ENCODE results near the gene TNS2. TPM values are rescaled to one million over a fixed set of nuclear protein-coding genes. Genes with fewer than 3 reads are reported as not detected.

Gene TNS2
- total RNA-seq, 1 experiment from 2014 or later = 4.4 TPM

- H3K27ac Mint-ChIP-seq (ENCODE audit: unreplicated experiment) = no peak overlapping the region
- no peak for TF ChIP-seq CTCF (IDR thresholded peaks at IDR 0.05; ENCODE audit: insufficient read depth in 1 of 2, low read depth in 1 of 2, low read length in 1 of 2, severe bottlenecking in 1 of 2, unreplicated experiment in 1 of 2)
- no peaks in the 10 kb centered on the region for H3K27me3 ChIP-seq (replicated peaks; ENCODE audit: control insufficient read depth, insufficient read depth, low read length)
- H3K36me3 Mint-ChIP-seq (ENCODE audit: insufficient read depth, unreplicated experiment) = no peaks in the 10 kb centered on the region
- H3K4me3 ChIP-seq (ENCODE audit: low read depth, low read length) = no peak overlapping the region
- H3K4me1 Mint-ChIP-seq (ENCODE audit: low read depth, unreplicated experiment) = peaks cover 8% of the 10 kb centered on the region
- no peak for DNase-seq
- no peaks in the 10 kb centered on the region for H3K4me1 ChIP-seq
- H3K9me3 ChIP-seq = no peaks in the 10 kb centered on the region
- ChIA-PET CTCF (interaction anchor here (0.6 to 0.7 kb wide), 2 partner anchors 27 to 46 kb away, joined by 3 read pairs; no protein-coding TSS in a partner anchor), POLR2A (interaction anchor here (0.6 kb wide), 1 partner anchor 111 kb away, joined by 3 read pairs; no protein-coding TSS in a partner anchor)
- intact Hi-C loops (cut with micrococcal nuclease; ENCODE audit: unreplicated experiment) = no loop called here
- H3K9me3 Mint-ChIP-seq (ENCODE audit: unreplicated experiment) = no peaks in the 10 kb centered on the region
- H3K36me3 ChIP-seq (ENCODE audit: control insufficient read depth, insufficient read depth, low read length) = no peaks in the 10 kb centered on the region; the same call in 1 of the 2 replicates
- BruUV-seq (replicated peaks) = no TSS peak
- H3K27me3 Mint-ChIP-seq (ENCODE audit: insufficient read depth, unreplicated experiment) = no peaks in the 10 kb centered on the region
- no peak overlapping the region for H3K4me3 Mint-ChIP-seq (ENCODE audit: unreplicated experiment)
Measured at GRCh38 chr12:53071591-53072551, 22.0 kb downstream of the TNS2 start.

- intact Hi-C loops (cut with micrococcal nuclease; ENCODE audit: unreplicated experiment) = no loop called here
- H3K4me1 ChIP-seq = peaks cover 4% of the 10 kb centered on the region; the same call in 1 of the 2 replicates
- no peak for TF ChIP-seq CTCF (IDR thresholded peaks at IDR 0.05; ENCODE audit: insufficient read depth in 1 of 2, low read depth in 1 of 2, low read length in 1 of 2, severe bottlenecking in 1 of 2, unreplicated experiment in 1 of 2)
- CTCF ChIA-PET = no interaction called here
- DNase-seq = no peak
- H3K36me3 ChIP-seq (ENCODE audit: control insufficient read depth, insufficient read depth, low read length) = no peaks in the 10 kb centered on the region; the same call in 1 of the 2 replicates
- no peaks in the 10 kb centered on the region for H3K9me3 ChIP-seq
- Mint-ChIP-seq H3K9me3 (ENCODE audit: unreplicated experiment) (no peaks in the 10 kb centered on the region), H3K4me3 (ENCODE audit: unreplicated experiment) (no peak overlapping the region), H3K27ac (ENCODE audit: unreplicated experiment) (no peak overlapping the region), H3K36me3 (ENCODE audit: insufficient read depth, unreplicated experiment) (peaks cover 6% of the 10 kb centered on the region), H3K27me3 (ENCODE audit: insufficient read depth, unreplicated experiment) (no peaks in the 10 kb centered on the region), H3K4me1 (ENCODE audit: low read depth, unreplicated experiment) (peaks cover 8% of the 10 kb centered on the region)
- no peaks in the 10 kb centered on the region for H3K27me3 ChIP-seq (replicated peaks; ENCODE audit: control insufficient read depth, insufficient read depth, low read length)
- H3K4me3 ChIP-seq (ENCODE audit: low read depth, low read length) = no peak overlapping the region
- no TSS peak for BruUV-seq (replicated peaks)
- POLR2A ChIA-PET = no interaction called here
Measured at GRCh38 chr12:53073881-53074280, 24.0 kb downstream of the TNS2 start.

GRCh38 chr12:53074283-53074998 lies 24.6 kb downstream of the TNS2 start:
- Mint-ChIP-seq H3K4me3 (ENCODE audit: unreplicated experiment) (no peak overlapping the region), H3K27me3 (ENCODE audit: insufficient read depth, unreplicated experiment) (no peaks in the 10 kb centered on the region), H3K36me3 (ENCODE audit: insufficient read depth, unreplicated experiment) (peaks cover 11% of the 10 kb centered on the region), H3K27ac (ENCODE audit: unreplicated experiment) (no peak overlapping the region), H3K9me3 (ENCODE audit: unreplicated experiment) (no peaks in the 10 kb centered on the region), H3K4me1 (ENCODE audit: low read depth, unreplicated experiment) (peaks cover 8% of the 10 kb centered on the region)
- TF ChIP-seq CTCF (IDR thresholded peaks at IDR 0.05; ENCODE audit: insufficient read depth in 1 of 2, low read depth in 1 of 2, low read length in 1 of 2, severe bottlenecking in 1 of 2, unreplicated experiment in 1 of 2) = no peak
- intact Hi-C loops (cut with micrococcal nuclease; ENCODE audit: unreplicated experiment) = no loop called here
- H3K4me3 ChIP-seq (ENCODE audit: low read depth, low read length) = no peak overlapping the region
- CTCF ChIA-PET = no interaction called here
- POLR2A ChIA-PET = no interaction called here
- no peaks in the 10 kb centered on the region for H3K9me3 ChIP-seq
- H3K4me1 ChIP-seq = peaks cover 4% of the 10 kb centered on the region; the same call in 1 of the 2 replicates
- no TSS peak for BruUV-seq (replicated peaks)
- DNase-seq = no peak
- H3K36me3 ChIP-seq (ENCODE audit: control insufficient read depth, insufficient read depth, low read length) = no peaks in the 10 kb centered on the region; the same call in 1 of the 2 replicates
- no peaks in the 10 kb centered on the region for H3K27me3 ChIP-seq (replicated peaks; ENCODE audit: control insufficient read depth, insufficient read depth, low read length)

Measured in Caco-2 (cell line).